ENCODE data around the gene ZNF391.
A peak's percentile ranks its signal among the peaks of the same experiment; 100 is the strongest.
"Not testable (repeated sequence)": the region's sequence is repeated elsewhere in the genome, so short reads cannot be mapped to it uniquely, and the experiment has no call there.

The ZNF391 gene

DNA sequence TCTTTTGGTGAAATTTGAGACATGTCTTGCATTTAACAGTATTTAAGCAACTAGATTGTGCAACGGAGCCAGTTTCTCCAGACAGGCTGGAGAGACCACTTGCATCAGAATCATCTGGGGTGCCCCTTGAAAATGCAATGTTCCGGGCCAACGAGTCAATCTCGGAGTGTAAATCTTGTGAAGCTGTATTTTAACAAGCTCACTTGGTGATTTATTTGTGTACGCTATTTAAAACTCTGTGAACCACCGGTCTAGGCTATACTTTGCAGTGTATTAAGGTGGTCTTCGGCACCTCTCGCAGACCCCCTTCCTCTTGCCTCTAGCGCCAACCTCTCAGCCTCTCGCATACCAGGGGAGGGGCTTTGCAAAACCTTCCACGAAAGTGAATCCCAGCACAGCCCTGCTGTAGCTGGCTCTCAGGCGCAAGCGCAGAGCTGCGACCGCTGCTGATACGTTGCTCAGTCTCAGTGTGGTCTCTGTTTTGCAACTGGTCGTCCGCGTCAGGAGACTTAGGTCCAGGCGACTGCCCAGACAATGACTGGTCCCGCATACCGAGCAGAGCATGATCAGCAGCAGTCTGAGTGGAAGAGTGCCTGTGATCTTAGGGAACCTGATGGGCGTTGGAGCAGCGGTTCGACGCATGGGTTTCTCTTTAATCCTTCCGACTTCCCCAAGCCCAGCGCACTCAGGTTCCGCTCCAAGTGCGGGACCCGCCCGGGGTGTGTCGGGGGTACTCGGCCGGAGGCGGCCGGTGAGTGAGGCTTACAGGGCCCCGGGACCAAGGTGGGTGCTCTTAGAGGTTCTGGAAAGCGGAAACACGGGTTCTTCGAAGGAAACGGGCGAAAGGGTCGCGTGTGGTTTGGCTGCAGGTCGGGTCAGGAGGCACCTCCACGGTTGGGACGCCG, at the start of gene ZNF391:
ZNF391 (plus strand) TSS at position 467 of the 905 bp plus-strand sequence. CDS start 11,612 bp downstream, outside the sequence.
- in situ Hi-C loops (cut with HindIII; ENCODE audit: low pct_ligation_motif_present, low pct_unique_long_range_greater_than_20kb, low sequenced_read_pairs) = no loop called here
- DNase-seq = peak; percentile 64

- DNase-seq = no peak
- in situ Hi-C loops (cut with HindIII; ENCODE audit: low pct_ligation_motif_present, low pct_unique_long_range_greater_than_20kb, low sequenced_read_pairs) = no loop called here
Observed at GRCh38 chr6:27352850-27353249, 35.7 kb upstream of the ZNF391 start.

DNA sequence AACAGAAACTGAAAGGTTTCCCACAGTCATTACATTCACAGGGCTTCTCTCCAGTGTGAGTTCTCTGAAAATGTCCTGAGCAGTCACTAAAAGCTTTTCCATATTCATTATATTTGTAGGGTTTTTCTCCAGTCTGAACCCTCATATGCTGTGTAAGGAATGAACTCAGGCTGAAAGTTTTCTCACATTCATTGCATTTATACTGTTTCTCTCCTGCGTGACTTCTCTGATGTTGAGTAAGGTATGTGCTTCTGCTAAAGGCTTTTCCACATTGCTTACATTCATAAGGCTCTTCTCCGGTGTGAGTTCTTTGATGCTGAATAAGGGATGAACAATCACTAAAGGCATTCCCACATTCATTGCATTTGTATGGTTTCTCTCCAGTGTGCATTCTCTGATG, 29.8 kb upstream of the ZNF391 start:
- in situ Hi-C loops (cut with HindIII; ENCODE audit: low pct_ligation_motif_present, low pct_unique_long_range_greater_than_20kb, low sequenced_read_pairs) = no loop called here
- DNase-seq = no peak

DNA sequence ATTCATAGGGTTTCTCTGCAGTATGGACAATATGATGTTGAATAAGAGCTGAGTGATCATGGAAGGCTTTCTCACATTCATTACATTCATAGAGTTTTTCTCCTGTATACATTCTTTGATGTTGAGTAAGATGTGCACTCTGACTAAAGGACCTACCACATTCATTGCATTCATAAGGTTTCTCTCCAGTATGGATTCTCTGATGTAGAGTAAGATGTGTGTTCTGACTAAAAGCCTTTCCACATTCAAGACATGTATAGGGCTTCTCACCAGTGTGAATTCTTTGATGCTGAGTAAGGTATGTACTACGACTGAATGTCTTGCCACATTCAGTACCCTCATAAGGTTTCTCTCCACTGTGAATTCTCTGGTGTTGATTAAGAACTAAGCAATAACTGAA, 29.3 kb upstream of the ZNF391 start:
- in situ Hi-C loops (cut with HindIII; ENCODE audit: low pct_ligation_motif_present, low pct_unique_long_range_greater_than_20kb, low sequenced_read_pairs) = no loop called here

GRCh38 chr6:27368202-27368601, 20.4 kb upstream of the ZNF391 start:
- in situ Hi-C loops (cut with HindIII; ENCODE audit: low pct_ligation_motif_present, low pct_unique_long_range_greater_than_20kb, low sequenced_read_pairs) = no loop called here
- DNase-seq = no peak

More for the DNA sequence above, 29.3 kb upstream of the ZNF391 start:
- DNase-seq = no peak

DNA sequence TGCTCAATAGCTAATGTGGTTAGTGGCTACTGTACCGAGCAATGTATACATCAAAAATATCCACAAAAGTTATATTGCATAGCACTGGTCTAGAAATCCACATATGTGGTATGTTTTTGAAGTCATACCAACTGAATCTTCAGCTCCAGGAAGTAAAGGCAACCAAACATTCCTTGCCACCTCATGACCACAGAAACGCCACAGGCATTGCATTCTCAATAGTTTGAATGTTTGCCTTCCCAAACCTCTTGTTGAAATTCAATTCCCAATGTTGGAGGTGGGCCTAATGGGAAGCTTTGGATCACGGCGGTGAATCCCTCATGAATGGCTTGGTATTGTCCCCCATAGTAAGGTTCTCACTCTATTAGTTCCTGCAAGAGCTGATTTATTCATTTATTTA, 18.2 kb upstream of the ZNF391 start:
- DNase-seq = no peak
- in situ Hi-C loops (cut with HindIII; ENCODE audit: low pct_ligation_motif_present, low pct_unique_long_range_greater_than_20kb, low sequenced_read_pairs) = no loop called here

DNA sequence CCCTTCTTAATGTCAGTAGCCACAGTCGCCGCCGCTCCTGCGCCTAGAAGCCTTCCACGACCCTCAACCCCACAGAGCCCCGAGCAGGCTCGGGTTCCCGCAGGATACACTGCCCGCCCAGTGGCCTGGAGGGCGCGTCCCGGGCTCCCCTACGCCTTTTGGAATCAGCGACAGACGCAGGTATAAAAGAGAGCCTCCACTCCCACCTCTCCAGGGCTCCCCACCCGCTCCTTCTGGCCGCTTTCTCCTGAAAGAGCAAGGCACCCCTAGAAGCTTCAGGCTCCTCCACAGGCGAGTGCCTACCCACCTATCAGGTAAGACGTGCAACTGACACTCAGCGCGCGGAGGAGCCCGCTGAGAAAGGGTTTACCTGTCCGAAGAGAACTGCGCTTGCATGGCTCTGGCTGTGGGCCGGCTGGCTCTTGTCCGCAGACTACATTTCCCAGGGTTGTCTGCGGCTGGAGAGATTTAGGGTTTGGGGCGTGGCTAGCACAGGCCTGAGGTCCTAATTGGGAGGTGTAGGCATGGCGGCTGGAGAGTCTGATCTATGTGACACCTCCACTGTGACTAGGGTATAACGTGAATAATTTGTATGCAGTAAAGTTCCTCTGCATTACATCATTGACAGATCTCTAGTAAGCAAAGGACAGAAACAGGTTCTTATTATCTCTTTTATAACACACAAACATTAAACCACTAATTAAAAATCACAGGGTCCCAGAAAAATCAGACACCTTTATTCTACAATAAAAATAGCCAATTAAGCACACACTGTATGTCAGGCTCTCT, 13.5 kb upstream of the ZNF391 start:
- in situ Hi-C loops (cut with HindIII; ENCODE audit: low pct_ligation_motif_present, low pct_unique_long_range_greater_than_20kb, low sequenced_read_pairs) = no loop called here
- DNase-seq = no peak

- no peak for DNase-seq
- in situ Hi-C loops (cut with HindIII; ENCODE audit: low pct_ligation_motif_present, low pct_unique_long_range_greater_than_20kb, low sequenced_read_pairs) = no loop called here
Observed at GRCh38 chr6:27375613-27376079, 12.9 kb upstream of the ZNF391 start.

DNA sequence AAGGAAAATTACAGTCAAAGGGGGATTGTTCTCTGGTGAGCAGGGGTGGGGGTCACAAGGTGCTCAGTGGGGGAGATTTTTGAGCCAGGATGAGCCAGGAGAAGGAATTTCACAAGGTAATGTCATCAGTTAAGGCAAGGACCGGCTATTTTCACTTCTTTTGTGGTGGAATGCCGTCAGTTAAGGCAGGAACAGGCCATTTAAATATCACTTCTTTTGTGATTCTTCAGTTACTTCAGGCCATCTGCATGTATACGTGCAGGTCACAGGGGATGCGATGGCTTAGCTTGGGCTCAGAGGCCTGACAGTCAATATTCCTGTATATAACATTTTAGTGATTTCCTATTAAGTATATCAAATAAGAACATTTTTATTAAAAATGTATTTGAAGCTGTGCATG, 10.2 kb upstream of the ZNF391 start:
- DNase-seq; in situ Hi-C loops (cut with HindIII; ENCODE audit: low pct_ligation_motif_present, low pct_unique_long_range_greater_than_20kb, low sequenced_read_pairs): not testable (repeated sequence)

DNA sequence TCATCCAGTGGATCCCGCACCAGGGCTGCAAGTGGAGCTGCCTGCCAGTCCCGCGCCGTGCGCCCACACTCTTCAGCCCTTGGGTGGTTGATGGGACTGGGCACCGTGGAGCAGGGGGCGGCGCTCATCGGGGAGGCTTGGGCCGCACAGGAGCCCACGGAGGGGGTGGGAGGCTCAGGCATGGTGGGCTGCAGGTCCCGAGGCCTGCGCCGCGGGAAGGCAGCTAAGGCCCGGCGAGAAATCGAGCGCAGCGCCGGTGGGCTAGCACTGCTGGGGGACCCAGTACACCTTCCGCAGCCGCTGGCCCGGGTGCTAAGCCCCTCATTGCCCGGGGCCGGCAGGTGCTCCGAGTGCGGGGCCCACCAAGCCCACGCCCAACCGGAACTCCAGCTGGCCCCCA, 7.6 kb upstream of the ZNF391 start:
- DNase-seq; in situ Hi-C loops (cut with HindIII; ENCODE audit: low pct_ligation_motif_present, low pct_unique_long_range_greater_than_20kb, low sequenced_read_pairs): not testable (repeated sequence)

DNA sequence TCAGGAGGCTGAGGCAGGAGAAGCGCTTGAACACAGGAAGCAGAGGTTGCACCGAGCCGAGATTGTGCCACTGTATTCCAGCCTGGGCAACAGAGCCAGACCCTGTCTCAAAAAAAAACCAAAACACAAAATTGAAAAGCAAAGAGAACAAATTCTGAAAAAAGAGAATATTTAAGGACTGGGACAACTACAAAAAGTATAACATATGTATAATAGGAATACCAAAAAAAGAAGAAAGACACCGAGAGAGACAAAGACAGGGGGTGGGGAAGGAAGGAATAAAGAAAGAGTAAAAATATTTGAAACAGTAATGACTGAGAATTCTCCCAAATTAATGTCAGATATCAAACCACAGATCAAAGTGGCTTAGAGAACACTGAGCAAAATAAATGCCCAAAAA, 5.5 kb upstream of the ZNF391 start:
- in situ Hi-C loops (cut with HindIII; ENCODE audit: low pct_ligation_motif_present, low pct_unique_long_range_greater_than_20kb, low sequenced_read_pairs) = no loop called here
- no peak for DNase-seq

DNA sequence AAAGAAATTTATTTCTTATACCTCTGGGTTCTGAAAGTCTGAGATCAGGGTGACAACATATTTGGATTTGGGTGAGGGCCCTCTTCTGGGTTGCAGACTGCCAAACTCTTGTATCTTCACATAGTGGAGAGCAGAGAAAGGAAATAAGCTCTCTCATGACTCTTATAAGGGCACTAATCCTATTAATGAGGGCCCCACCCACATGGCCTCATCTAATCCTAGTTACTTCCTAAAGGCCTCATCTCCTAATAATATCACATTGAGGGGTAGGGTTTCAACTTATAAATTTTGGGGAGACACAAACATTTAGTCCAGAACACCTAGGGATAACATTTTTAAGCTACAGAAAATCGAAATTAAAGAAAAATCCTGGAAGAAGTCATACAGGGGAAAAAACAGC, 5.1 kb upstream of the ZNF391 start:
- in situ Hi-C loops (cut with HindIII; ENCODE audit: low pct_ligation_motif_present, low pct_unique_long_range_greater_than_20kb, low sequenced_read_pairs) = no loop called here
- DNase-seq = no peak

DNA sequence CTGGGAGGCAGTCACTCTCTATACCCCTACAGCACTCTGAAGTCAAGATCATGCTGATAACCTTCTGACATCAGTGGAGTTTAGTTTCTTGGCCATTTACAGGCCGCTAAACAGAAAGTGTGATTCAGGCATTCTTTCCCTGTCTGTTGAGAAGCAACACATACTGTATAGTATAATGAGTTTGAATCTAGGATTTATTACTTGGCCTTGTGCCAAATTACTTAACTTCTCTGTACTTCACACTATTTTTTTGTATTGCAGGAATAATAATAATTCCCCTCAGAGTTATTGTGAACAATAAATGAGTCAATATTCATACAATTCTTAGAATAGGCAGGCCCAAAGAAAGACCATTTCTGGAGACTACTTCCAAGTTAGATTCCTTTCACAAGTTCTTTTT, 4.1 kb downstream of the ZNF391 start:
- in situ Hi-C loops (cut with HindIII; ENCODE audit: low pct_ligation_motif_present, low pct_unique_long_range_greater_than_20kb, low sequenced_read_pairs) = no loop called here
- DNase-seq = no peak

DNA sequence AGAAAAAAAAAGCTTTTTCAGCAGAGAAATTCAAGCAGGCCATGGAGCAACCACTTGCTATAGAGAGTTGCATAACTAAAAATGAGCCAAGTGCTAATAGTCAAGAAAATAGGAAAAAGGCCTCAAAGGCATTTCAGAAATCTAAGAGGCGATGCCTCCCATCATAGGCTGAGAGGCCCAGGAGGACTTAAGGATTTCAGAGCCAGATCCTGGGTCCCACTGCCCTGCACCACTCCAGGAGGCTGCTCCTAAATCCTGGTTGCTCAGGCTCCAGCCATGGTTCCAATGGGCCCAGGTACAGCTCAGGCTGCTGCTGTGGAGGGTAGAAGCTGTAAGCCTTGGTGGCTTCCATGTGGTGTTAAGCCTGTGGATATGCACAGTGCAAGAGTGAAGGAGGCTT, 5.5 kb downstream of the ZNF391 start:
- in situ Hi-C loops (cut with HindIII; ENCODE audit: low pct_ligation_motif_present, low pct_unique_long_range_greater_than_20kb, low sequenced_read_pairs) = no loop called here
- no peak for DNase-seq

- DNase-seq = no peak
- in situ Hi-C loops (cut with HindIII; ENCODE audit: low pct_ligation_motif_present, low pct_unique_long_range_greater_than_20kb, low sequenced_read_pairs) = no loop called here
Observed at GRCh38 chr6:27400877-27401642, 12.5 kb downstream of the ZNF391 start.

DNA sequence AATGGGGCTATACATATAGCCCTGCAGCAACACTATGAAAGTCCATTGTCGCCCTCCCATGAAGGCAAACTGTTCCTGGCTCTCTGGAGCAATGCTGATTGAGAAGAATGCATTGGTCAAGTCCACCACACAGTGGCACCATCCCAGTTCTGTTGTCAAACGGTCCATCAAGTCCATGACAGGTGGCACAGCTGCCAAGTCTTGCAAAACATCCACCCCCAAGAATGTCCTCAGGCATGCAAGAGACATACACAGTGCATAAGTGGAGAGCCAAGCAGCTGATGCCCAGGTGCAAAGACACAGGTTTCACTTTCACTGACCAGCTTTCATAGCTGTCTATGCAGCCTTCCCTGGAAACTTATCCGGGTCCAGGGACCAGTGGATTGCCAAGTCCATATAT, 17.5 kb downstream of the ZNF391 start:
- in situ Hi-C loops (cut with HindIII; ENCODE audit: low pct_ligation_motif_present, low pct_unique_long_range_greater_than_20kb, low sequenced_read_pairs) = no loop called here
- no peak for DNase-seq

GRCh38 chr6:27407153-27407814, 18.7 kb downstream of the ZNF391 start:
- no peak for DNase-seq
- in situ Hi-C loops (cut with HindIII; ENCODE audit: low pct_ligation_motif_present, low pct_unique_long_range_greater_than_20kb, low sequenced_read_pairs) = no loop called here

- in situ Hi-C loops (cut with HindIII; ENCODE audit: low pct_ligation_motif_present, low pct_unique_long_range_greater_than_20kb, low sequenced_read_pairs) = no loop called here
Observed at GRCh38 chr6:27414300-27414699, 25.7 kb downstream of the ZNF391 start.

More at GRCh38 chr6:27414300-27414699, 25.7 kb downstream of the ZNF391 start:
- DNase-seq = no peak

Data from ACHN (cell line).